ENCODE measurements around the gene IRAK1BP1. TPM values are rescaled to one million over a fixed set of nuclear protein-coding genes. Genes with fewer than 3 reads are reported as not detected.
"Not testable (repeated sequence)": the region's sequence is repeated elsewhere in the genome, so short reads cannot be mapped to it uniquely, and the experiment has no call there.

IRAK1BP1 gene
- total RNA-seq, 1 donor from 2014 or later, result 3.4 TPM

DNA sequence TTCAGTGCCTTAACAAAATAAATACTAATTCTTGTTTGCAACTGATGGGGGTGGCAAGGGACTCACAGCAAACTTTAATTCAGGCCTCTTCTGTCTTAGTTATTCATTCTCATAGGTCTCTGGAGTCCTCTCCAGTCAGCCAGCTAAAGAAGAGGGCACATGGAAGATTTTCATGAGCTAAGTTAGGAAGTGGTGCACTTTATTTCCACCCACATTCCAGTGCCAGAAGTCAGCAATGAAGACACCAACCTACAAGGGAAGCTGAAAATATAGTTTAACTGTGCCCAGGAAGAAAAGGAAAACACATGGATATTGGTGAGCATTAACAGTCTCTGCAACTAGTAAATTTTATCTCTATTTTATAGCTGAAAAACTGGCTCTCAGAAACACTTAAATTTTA lies 16.7 kb upstream of the IRAK1BP1 start:
- Histone ChIP-seq H3K4me3 (ENCODE audit: insufficient read depth, low read depth, low read length) (no peak overlapping the region), H3K4me1 (ENCODE audit: insufficient read depth, low read length) (no peaks in the 10 kb centered on the region), H3K36me3 (ENCODE audit: insufficient read depth, low read length) (no peaks in the 10 kb centered on the region), H3K27me3 (ENCODE audit: insufficient read depth, low read length) (no peaks in the 10 kb centered on the region), H3K4me2 (ENCODE audit: low read length) (no peak overlapping the region), H3K79me2 (ENCODE audit: insufficient read depth, low read length) (no peaks in the 10 kb centered on the region), H2AFZ (ENCODE audit: low read depth, low read length) (no peak overlapping the region), H4K20me1 (ENCODE audit: insufficient read depth, low read length) (no peaks in the 10 kb centered on the region), H3K9ac (ENCODE audit: low read length) (no peak overlapping the region), H3K9me3 (ENCODE audit: insufficient read depth, low read depth, low read length) (no peaks in the 10 kb centered on the region), H3K27ac (ENCODE audit: low read depth, low read length) (no peak overlapping the region)
- H3K27ac Mint-ChIP-seq (ENCODE audit: unreplicated experiment), result no peak overlapping the region
- H3K4me3 Mint-ChIP-seq (ENCODE audit: unreplicated experiment), result no peak overlapping the region
- H3K36me3 Mint-ChIP-seq (ENCODE audit: low read depth, unreplicated experiment), result no peaks in the 10 kb centered on the region
- no peaks in the 10 kb centered on the region for H3K9me3 Mint-ChIP-seq (ENCODE audit: unreplicated experiment)
- TF ChIP-seq EZH2 (IDR thresholded peaks at IDR 0.05; ENCODE audit: insufficient read depth, low read length), result no peak
- TF ChIP-seq CTCF (IDR thresholded peaks at IDR 0.05; ENCODE audit: insufficient read depth, low read depth, low read length), result no peak
- FAIRE-seq (no peak), DNase-seq (ENCODE audit: low read depth) (no peak)
- H3K27me3 Mint-ChIP-seq (ENCODE audit: low read depth, unreplicated experiment), result no peaks in the 10 kb centered on the region
- H3K4me1 Mint-ChIP-seq (ENCODE audit: low read depth, unreplicated experiment), result peaks cover 8% of the 10 kb centered on the region

DNA sequence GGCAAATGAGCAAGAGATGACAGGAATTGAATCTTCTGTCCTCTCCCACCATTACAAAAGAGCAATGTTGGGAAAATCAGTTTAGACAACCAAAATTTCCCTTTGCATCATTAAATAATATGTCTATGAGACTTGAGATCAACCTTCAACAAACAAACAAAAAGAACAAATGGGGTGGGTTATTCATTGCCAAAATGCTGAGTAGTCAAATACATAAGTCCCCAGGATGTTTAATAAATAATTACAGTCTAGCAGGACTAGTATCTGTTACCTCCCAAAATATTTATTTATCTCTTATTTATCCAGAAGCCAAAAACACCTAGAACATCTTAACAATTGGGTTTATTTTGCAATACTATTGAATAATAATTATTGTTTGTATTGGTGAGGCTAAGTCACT lies 16.2 kb upstream of the IRAK1BP1 start:
- H3K4me1 ChIP-seq (ENCODE audit: insufficient read depth, low read length), result no peaks in the 10 kb centered on the region
- no peaks in the 10 kb centered on the region for H4K20me1 ChIP-seq (ENCODE audit: insufficient read depth, low read length)
- no peak overlapping the region for H3K4me2 ChIP-seq (ENCODE audit: low read length)
- no peak overlapping the region for H3K27ac Mint-ChIP-seq (ENCODE audit: unreplicated experiment)
- no peaks in the 10 kb centered on the region for H3K36me3 ChIP-seq (ENCODE audit: insufficient read depth, low read length)
- no peak overlapping the region for H3K4me3 Mint-ChIP-seq (ENCODE audit: unreplicated experiment)
- H3K4me1 Mint-ChIP-seq (ENCODE audit: low read depth, unreplicated experiment), result peaks cover 8% of the 10 kb centered on the region
- no peak overlapping the region for H3K4me3 ChIP-seq (ENCODE audit: insufficient read depth, low read depth, low read length)
- no peak overlapping the region for H3K27ac ChIP-seq (ENCODE audit: low read depth, low read length)
- H3K79me2 ChIP-seq (ENCODE audit: insufficient read depth, low read length), result no peaks in the 10 kb centered on the region
- no peaks in the 10 kb centered on the region for H3K9me3 Mint-ChIP-seq (ENCODE audit: unreplicated experiment)
- DNase-seq (ENCODE audit: low read depth) (no peak), FAIRE-seq (no peak)
- H3K9ac ChIP-seq (ENCODE audit: low read length), result no peak overlapping the region
- H3K9me3 ChIP-seq (ENCODE audit: insufficient read depth, low read depth, low read length), result no peaks in the 10 kb centered on the region
- TF ChIP-seq CTCF (IDR thresholded peaks at IDR 0.05; ENCODE audit: insufficient read depth, low read depth, low read length) (no peak), EZH2 (IDR thresholded peaks at IDR 0.05; ENCODE audit: insufficient read depth, low read length) (no peak)
- H2AFZ ChIP-seq (ENCODE audit: low read depth, low read length), result no peak overlapping the region
- no peaks in the 10 kb centered on the region for H3K27me3 ChIP-seq (ENCODE audit: insufficient read depth, low read length)
- H3K36me3 Mint-ChIP-seq (ENCODE audit: low read depth, unreplicated experiment), result no peaks in the 10 kb centered on the region
- no peaks in the 10 kb centered on the region for H3K27me3 Mint-ChIP-seq (ENCODE audit: low read depth, unreplicated experiment)

- no peak for FAIRE-seq
- no peak overlapping the region for H3K9ac ChIP-seq (ENCODE audit: low read length)
- peaks cover 12% of the 10 kb centered on the region for H3K9me3 Mint-ChIP-seq (ENCODE audit: unreplicated experiment)
These were observed 12.8 kb upstream of the IRAK1BP1 start for GRCh38 chr6:78854546-78854945.

GRCh38 chr6:78858339-78858938 lies 8.9 kb upstream of the IRAK1BP1 start:
- not testable (repeated sequence) for H3K9me3 ChIP-seq (ENCODE audit: insufficient read depth, low read depth, low read length); H3K4me3 ChIP-seq (ENCODE audit: insufficient read depth, low read depth, low read length); H2AFZ ChIP-seq (ENCODE audit: low read depth, low read length); H3K4me2 ChIP-seq (ENCODE audit: low read length); H3K27ac Mint-ChIP-seq (ENCODE audit: unreplicated experiment); H3K9ac ChIP-seq (ENCODE audit: low read length); H3K36me3 ChIP-seq (ENCODE audit: insufficient read depth, low read length); H3K4me1 ChIP-seq (ENCODE audit: insufficient read depth, low read length); H3K36me3 Mint-ChIP-seq (ENCODE audit: low read depth, unreplicated experiment); H3K27ac ChIP-seq (ENCODE audit: low read depth, low read length); H4K20me1 ChIP-seq (ENCODE audit: insufficient read depth, low read length); H3K27me3 ChIP-seq (ENCODE audit: insufficient read depth, low read length); H3K4me1 Mint-ChIP-seq (ENCODE audit: low read depth, unreplicated experiment); FAIRE-seq; DNase-seq (ENCODE audit: low read depth); H3K4me3 Mint-ChIP-seq (ENCODE audit: unreplicated experiment); H3K79me2 ChIP-seq (ENCODE audit: insufficient read depth, low read length); H3K27me3 Mint-ChIP-seq (ENCODE audit: low read depth, unreplicated experiment)
- H3K9me3 Mint-ChIP-seq (ENCODE audit: unreplicated experiment), result peaks cover 15% of the 10 kb centered on the region

More at GRCh38 chr6:78854546-78854945, 12.8 kb upstream of the IRAK1BP1 start:
- no peaks in the 10 kb centered on the region for H3K9me3 ChIP-seq (ENCODE audit: insufficient read depth, low read depth, low read length)
- Mint-ChIP-seq H3K4me3 (ENCODE audit: unreplicated experiment) (no peak overlapping the region), H3K27me3 (ENCODE audit: low read depth, unreplicated experiment) (no peaks in the 10 kb centered on the region), H3K36me3 (ENCODE audit: low read depth, unreplicated experiment) (peaks cover 6% of the 10 kb centered on the region), H3K27ac (ENCODE audit: unreplicated experiment) (no peak overlapping the region), H3K4me1 (ENCODE audit: low read depth, unreplicated experiment) (peaks cover 8% of the 10 kb centered on the region)
- H4K20me1 ChIP-seq (ENCODE audit: insufficient read depth, low read length), result no peaks in the 10 kb centered on the region
- no peak for TF ChIP-seq EZH2 (IDR thresholded peaks at IDR 0.05; ENCODE audit: insufficient read depth, low read length)
- TF ChIP-seq CTCF (IDR thresholded peaks at IDR 0.05; ENCODE audit: insufficient read depth, low read depth, low read length), result no peak
- no peaks in the 10 kb centered on the region for H3K79me2 ChIP-seq (ENCODE audit: insufficient read depth, low read length)
- H3K4me3 ChIP-seq (ENCODE audit: insufficient read depth, low read depth, low read length), result no peak overlapping the region
- peak overlapping the region; percentile 41 for H2AFZ ChIP-seq (ENCODE audit: low read depth, low read length)
- no peaks in the 10 kb centered on the region for H3K36me3 ChIP-seq (ENCODE audit: insufficient read depth, low read length)
- H3K4me1 ChIP-seq (ENCODE audit: insufficient read depth, low read length), result no peaks in the 10 kb centered on the region
- H3K27me3 ChIP-seq (ENCODE audit: insufficient read depth, low read length), result no peaks in the 10 kb centered on the region
- no peak overlapping the region for H3K27ac ChIP-seq (ENCODE audit: low read depth, low read length)
- peak overlapping the region; percentile 57 for H3K4me2 ChIP-seq (ENCODE audit: low read length)
- no peak for DNase-seq (ENCODE audit: low read depth)

All from astrocyte (in vitro differentiated cells and primary cell).